ENCODE data around the gene ZNF219. TPM values are rescaled to one million over a fixed set of nuclear protein-coding genes. Genes with fewer than 3 reads are reported as not detected.

The ZNF219 gene
- polyA plus RNA-seq, 1 experiment = 12.2 TPM

DNA sequence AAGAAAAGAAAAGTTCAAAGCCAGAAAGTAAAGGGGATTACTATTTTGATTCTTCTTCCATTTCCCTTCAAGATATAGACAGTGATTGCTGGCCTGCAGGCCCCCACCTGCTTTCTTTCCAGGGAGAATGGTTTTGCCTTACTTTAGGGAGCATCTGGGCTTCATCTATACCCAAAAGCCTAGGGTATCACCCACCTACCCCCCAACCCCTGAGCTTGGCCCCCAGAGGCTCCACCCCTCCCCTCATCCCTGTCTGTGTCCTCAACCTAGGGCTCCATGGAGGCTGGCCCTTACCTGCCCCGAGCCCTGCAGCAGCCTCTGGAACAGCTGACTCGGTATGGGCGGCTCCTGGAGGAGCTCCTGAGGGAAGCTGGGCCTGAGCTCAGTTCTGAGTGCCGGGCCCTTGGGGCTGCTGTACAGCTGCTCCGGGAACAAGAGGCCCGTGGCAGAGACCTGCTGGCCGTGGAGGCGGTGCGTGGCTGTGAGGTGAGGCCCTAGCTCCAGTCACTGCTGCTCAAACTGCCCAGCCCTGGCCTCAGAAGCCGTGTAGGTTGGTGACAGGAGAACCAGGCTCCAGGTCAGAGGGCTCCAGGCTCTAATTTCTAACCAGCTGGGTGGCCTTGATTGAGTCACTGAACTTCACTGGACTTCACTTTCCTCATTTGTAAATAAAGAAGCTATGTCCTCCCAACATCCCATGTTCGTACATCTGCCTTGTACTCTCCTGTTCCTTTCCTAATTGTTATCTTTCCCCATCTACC is 14.7 kb downstream of the ZNF219 start:
- Histone ChIP-seq H3K4me3 (ENCODE audit: low read depth, low read length) (no peak overlapping the region), H3K36me3 (ENCODE audit: control insufficient read depth, insufficient read depth, low read length) (peaks cover 39% of the 10 kb centered on the region), H3K27me3 (ENCODE audit: control insufficient read depth, insufficient read depth, low read length) (no peaks in the 10 kb centered on the region)
- TF ChIP-seq, protein P1, sequence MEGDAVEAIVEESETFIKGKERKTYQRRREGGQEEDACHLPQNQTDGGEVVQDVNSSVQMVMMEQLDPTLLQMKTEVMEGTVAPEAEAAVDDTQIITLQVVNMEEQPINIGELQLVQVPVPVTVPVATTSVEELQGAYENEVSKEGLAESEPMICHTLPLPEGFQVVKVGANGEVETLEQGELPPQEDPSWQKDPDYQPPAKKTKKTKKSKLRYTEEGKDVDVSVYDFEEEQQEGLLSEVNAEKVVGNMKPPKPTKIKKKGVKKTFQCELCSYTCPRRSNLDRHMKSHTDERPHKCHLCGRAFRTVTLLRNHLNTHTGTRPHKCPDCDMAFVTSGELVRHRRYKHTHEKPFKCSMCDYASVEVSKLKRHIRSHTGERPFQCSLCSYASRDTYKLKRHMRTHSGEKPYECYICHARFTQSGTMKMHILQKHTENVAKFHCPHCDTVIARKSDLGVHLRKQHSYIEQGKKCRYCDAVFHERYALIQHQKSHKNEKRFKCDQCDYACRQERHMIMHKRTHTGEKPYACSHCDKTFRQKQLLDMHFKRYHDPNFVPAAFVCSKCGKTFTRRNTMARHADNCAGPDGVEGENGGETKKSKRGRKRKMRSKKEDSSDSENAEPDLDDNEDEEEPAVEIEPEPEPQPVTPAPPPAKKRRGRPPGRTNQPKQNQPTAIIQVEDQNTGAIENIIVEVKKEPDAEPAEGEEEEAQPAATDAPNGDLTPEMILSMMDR (IDR thresholded peaks at IDR 0.05; ENCODE audit: insufficient read depth, low read depth, low read length) = no peak
- DNase-seq (ENCODE audit: low read depth) = no peak
- ChIA-PET POLR2A (no interaction called here), CTCF (interaction anchor here (0.7 to 2.2 kb wide), 8 partner anchors 9 to 113 kb away, joined by 3 to 20 read pairs (median 4); partner anchors contain the start of gene ARHGEF40)

DNA sequence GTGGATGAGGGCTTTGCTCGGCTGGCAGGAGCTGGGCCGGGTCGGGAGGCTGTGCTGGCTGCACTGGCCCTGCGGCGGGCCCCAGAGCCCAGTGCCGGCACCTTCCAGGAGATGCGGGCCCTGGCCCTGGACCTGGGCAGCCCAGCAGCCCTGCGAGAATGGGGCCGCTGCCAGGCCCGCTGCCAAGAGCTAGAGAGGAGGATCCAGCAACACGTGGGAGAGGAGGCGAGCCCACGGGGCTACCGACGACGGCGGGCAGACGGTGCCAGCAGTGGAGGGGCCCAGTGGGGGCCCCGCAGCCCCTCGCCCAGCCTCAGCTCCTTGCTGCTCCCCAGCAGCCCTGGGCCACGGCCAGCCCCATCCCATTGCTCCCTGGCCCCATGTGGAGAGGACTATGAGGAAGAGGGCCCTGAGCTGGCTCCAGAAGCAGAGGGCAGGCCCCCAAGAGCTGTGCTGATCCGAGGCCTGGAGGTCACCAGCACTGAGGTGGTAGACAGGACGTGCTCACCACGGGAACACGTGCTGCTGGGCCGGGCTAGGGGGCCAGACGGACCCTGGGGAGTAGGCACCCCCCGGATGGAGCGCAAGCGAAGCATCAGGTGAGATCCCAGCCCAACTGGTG is 16.8 kb downstream of the ZNF219 start:
- H3K4me3 ChIP-seq (ENCODE audit: low read depth, low read length) = no peak overlapping the region
- H3K36me3 ChIP-seq (ENCODE audit: control insufficient read depth, insufficient read depth, low read length) = peaks cover 49% of the 10 kb centered on the region
- ChIA-PET CTCF (interaction anchor here (1.3 to 6.1 kb wide), 2 partner anchors 11 to 67 kb away, joined by 3 to 38 read pairs; no protein-coding TSS in a partner anchor), POLR2A (no interaction called here)
- no peaks in the 10 kb centered on the region for H3K27me3 ChIP-seq (ENCODE audit: control insufficient read depth, insufficient read depth, low read length)
- TF ChIP-seq, protein P1 (IDR thresholded peaks at IDR 0.05; ENCODE audit: insufficient read depth, low read depth, low read length) = no peak
- DNase-seq (ENCODE audit: low read depth) = no peak

DNA sequence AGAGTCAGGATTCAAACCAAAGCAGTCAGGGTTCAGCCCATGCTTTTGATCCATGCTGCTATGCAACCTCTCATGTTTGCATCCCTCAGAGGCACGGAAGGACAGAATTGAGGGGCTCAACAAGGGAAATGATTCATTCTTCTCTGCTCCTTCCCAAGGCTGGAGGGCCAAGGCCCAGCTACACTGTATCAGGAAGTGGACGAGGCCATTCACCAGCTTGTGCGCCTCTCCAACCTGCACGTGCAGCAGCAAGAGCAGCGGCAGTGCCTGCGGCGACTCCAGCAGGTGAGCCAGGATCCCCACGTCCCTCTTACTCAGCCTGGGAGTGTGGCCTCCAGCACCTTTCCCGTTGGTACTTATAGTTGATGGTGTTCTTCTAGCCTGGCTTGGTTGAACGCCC is 19.7 kb downstream of the ZNF219 start:
- CTCF ChIA-PET = interaction anchor here (1.7 to 6.1 kb wide), 3 partner anchors 10 to 14 kb away, joined by 7 to 38 read pairs (median 11); no protein-coding TSS in a partner anchor
- no peak for DNase-seq (ENCODE audit: low read depth)
- TF ChIP-seq, protein P1 (IDR thresholded peaks at IDR 0.05; ENCODE audit: insufficient read depth, low read depth, low read length) = no peak
- Histone ChIP-seq H3K4me3 (ENCODE audit: low read depth, low read length) (no peak overlapping the region), H3K36me3 (ENCODE audit: control insufficient read depth, insufficient read depth, low read length) (peaks cover 67% of the 10 kb centered on the region), H3K27me3 (ENCODE audit: control insufficient read depth, insufficient read depth, low read length) (no peaks in the 10 kb centered on the region)
- POLR2A ChIA-PET = no interaction called here

DNA sequence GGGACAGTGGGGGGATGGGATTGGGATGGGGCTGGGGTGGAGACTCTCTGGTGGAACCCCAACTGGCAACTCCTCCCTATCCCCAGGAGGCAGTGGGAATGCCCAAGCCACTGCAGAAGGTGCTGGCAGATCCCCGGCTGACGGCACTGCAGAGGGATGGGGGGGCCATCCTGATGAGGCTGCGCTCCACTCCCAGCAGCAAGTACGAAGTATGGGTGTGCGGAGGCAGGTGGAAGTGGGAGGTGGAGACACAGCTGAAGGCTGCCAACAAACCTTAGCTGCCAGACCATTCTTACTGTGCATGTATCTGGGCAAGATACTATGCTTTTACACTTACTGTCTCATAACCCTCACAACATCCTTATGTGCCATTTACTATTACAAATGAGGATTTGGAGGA is 20.2 kb downstream of the ZNF219 start:
- H3K36me3 ChIP-seq (ENCODE audit: control insufficient read depth, insufficient read depth, low read length) = peaks cover 70% of the 10 kb centered on the region
- no peaks in the 10 kb centered on the region for H3K27me3 ChIP-seq (ENCODE audit: control insufficient read depth, insufficient read depth, low read length)
- TF ChIP-seq, protein P1 (IDR thresholded peaks at IDR 0.05; ENCODE audit: insufficient read depth, low read depth, low read length) = no peak
- H3K4me3 ChIP-seq (ENCODE audit: low read depth, low read length) = no peak overlapping the region
- no peak for DNase-seq (ENCODE audit: low read depth)
- POLR2A ChIA-PET = no interaction called here
- CTCF ChIA-PET = interaction anchor here (1.3 to 6.1 kb wide), 3 partner anchors 10 to 14 kb away, joined by 3 to 38 read pairs (median 11); no protein-coding TSS in a partner anchor

DNA sequence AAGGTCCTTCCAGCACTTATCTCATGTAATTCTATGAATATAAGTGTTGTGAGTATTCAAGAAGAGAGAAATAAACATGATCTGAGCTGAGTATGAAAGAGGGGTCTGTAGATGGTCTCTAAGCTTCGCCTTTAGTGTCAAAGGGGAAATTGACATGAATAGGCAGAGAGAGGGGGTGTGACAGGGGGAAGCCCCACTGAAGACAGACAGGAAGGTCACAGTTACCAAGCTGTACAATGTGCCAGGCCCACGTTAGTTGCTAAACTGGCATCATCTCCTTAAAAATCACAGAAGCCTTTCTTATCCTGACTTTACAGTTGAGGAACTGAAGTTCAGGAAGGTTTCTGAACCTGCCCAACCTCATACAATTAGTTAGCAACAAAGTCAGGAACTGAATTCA is 20.8 kb downstream of the ZNF219 start:
- CTCF ChIA-PET = interaction anchor here (1.3 to 6.1 kb wide), 3 partner anchors 8 to 15 kb away, joined by 3 to 38 read pairs (median 3); no protein-coding TSS in a partner anchor
- POLR2A ChIA-PET = no interaction called here
- TF ChIP-seq, protein P1 (IDR thresholded peaks at IDR 0.05; ENCODE audit: insufficient read depth, low read depth, low read length) = no peak
- DNase-seq (ENCODE audit: low read depth) = no peak
- no peak overlapping the region for H3K4me3 ChIP-seq (ENCODE audit: low read depth, low read length)
- no peaks in the 10 kb centered on the region for H3K27me3 ChIP-seq (ENCODE audit: control insufficient read depth, insufficient read depth, low read length)
- peaks cover 70% of the 10 kb centered on the region for H3K36me3 ChIP-seq (ENCODE audit: control insufficient read depth, insufficient read depth, low read length)

Data from BJ (cell line).